ENCODE measurements around the gene GNAQ. TPM values are rescaled to one million over a fixed set of nuclear protein-coding genes. Genes with fewer than 3 reads are reported as not detected.

The GNAQ gene
- total RNA-seq, 1 experiment from 2014 or later, result 48.6 TPM

GRCh38 chr9:78005231-78006002 lies 26.2 kb downstream of the GNAQ start:
- Histone ChIP-seq H3K4me2 (ENCODE audit: insufficient read depth, insufficient read length, low read length) (no peak overlapping the region), H3K9me3 (ENCODE audit: control insufficient read depth, low read depth, low read length) (no peaks in the 10 kb centered on the region), H3K27me3 (ENCODE audit: insufficient read depth, low read length) (no peaks in the 10 kb centered on the region), H3T11ph (ENCODE audit: low read length) (no peak overlapping the region), H4K91ac (ENCODE audit: insufficient read length, low read depth, low read length) (no peak overlapping the region), H3K14ac (ENCODE audit: insufficient read depth, low read length) (no peak overlapping the region), H2BK20ac (ENCODE audit: low read depth, low read length, poor library complexity, severe bottlenecking) (no peak overlapping the region), H3K79me1 (ENCODE audit: insufficient read depth, low read depth, low read length, poor library complexity, severe bottlenecking) (peaks cover 23% of the 10 kb centered on the region), H4K20me1 (ENCODE audit: control insufficient read depth, insufficient read depth, insufficient read length) (no peaks in the 10 kb centered on the region), H3K27ac (ENCODE audit: insufficient read length, low read depth, low read length) (no peak overlapping the region), H2BK15ac (ENCODE audit: low read depth, low read length) (no peak overlapping the region), H3K4me1 (ENCODE audit: insufficient read depth, low read length) (no peaks in the 10 kb centered on the region), H3K18ac (ENCODE audit: insufficient read length, low read depth, low read length) (no peak overlapping the region), H2BK5ac (ENCODE audit: insufficient read length, low read length) (no peak overlapping the region), H2AFZ (ENCODE audit: low read length) (no peak overlapping the region), H4K8ac (replicated peaks; ENCODE audit: insufficient read length, low read depth, low read length) (no peak overlapping the region), H3K56ac (ENCODE audit: insufficient read length, low read depth, low read length) (no peak overlapping the region), H3K23me2 (ENCODE audit: insufficient read length, low read depth, low read length, poor library complexity, severe bottlenecking) (no peaks in the 10 kb centered on the region), H3K4ac (ENCODE audit: low read depth, low read length) (no peak overlapping the region), H3K9ac (ENCODE audit: extremely low read depth, insufficient read length, low read length) (no peak overlapping the region), H2AK5ac (ENCODE audit: insufficient read length, low read length) (no peak overlapping the region), H2BK12ac (ENCODE audit: insufficient read length, low read depth, low read length) (no peak overlapping the region), H2BK120ac (ENCODE audit: low read depth, low read length, poor library complexity, severe bottlenecking) (no peak overlapping the region), H3K23ac (ENCODE audit: insufficient read length, low read depth, low read length) (no peak overlapping the region), H4K5ac (ENCODE audit: insufficient read length, low read depth, low read length) (no peak overlapping the region), H3K79me2 (ENCODE audit: insufficient read depth, low read length) (peaks cover 9% of the 10 kb centered on the region; the same call in 1 of the 2 replicates)
- H3K4me1 Mint-ChIP-seq, result peaks cover 8 to 14% of the 10 kb centered on the region in 2 experiments
- WGBS (ENCODE audit: extremely low coverage, insufficient read length, low lambda C conversion rate), result no CpG with 5 or more reads among the region's 9 CpGs
- H3K27ac Mint-ChIP-seq, result no peak overlapping the region
- no peak for TF ChIP-seq CTCF (conservative IDR thresholded peaks at IDR 0.05)
- no peak for DNase-seq
- no peaks in the 10 kb centered on the region for H3K27me3 Mint-ChIP-seq (ENCODE audit: low read depth)
- no peaks in the 10 kb centered on the region for H3K36me3 Mint-ChIP-seq (ENCODE audit: insufficient read depth in 1 of 3, low read depth in 3 of 3)
- H3K9me3 Mint-ChIP-seq, result no peaks in the 10 kb centered on the region
- no peak overlapping the region for H3K4me3 Mint-ChIP-seq
